PC-3 (cell line): ENCODE measurements around the gene UBE2R2. TPM values are rescaled to one million over a fixed set of nuclear protein-coding genes. Genes with fewer than 3 reads are reported as not detected.

Experiments used
- ATAC-seq: fragments of 200-7000 bp; cut with Tn5 transposase; 2 replicates; pipeline ENCODE4 v1.9.1; 2020; ENCODE audit warnings: mild to moderate bottlenecking, moderate library complexity
- BruUV-seq: library from RNA; stranded (reverse); fragments of 400-500 nt; replicated peaks from 2 replicates; lab custom pipeline; 2021; lab: Mats Ljungman, UMichigan
- CTCF ChIA-PET: fragments of 300-600 bp; sonication (Branson Sonifier 250); formaldehyde crosslinking; loops from one replicate; lab custom pipeline; 2022; ENCODE audit warnings: antibody characterized with exemption; lab: Charles Lee
- POLR2A ChIA-PET: fragments of 300-600 bp; sonication (Branson Sonifier 250); formaldehyde crosslinking; loops from one replicate; lab custom pipeline; 2022; ENCODE audit warnings: antibody characterized with exemption; ENCODE audit not compliant: unreplicated experiment; lab: Charles Lee
- DNase-seq: peaks from one replicate; pipeline ENCODE4 v3.0.0-alpha.2; 2015
- H2AFZ ChIP-seq: fragments of 300-600 bp; sonication (generic); 2 replicates; pipeline ENCODE4 v1.6.0; 2016; ENCODE audit warnings: antibody characterized with exemption, low read length
- H3F3A ChIP-seq: fragments of 300-600 bp; sonication (generic); one replicate; pipeline ENCODE4 v1.6.0; 2017; ENCODE audit warnings: antibody characterized with exemption, low read length, control low read depth, mild to moderate bottlenecking; ENCODE audit not compliant: unreplicated experiment
- H3K27ac ChIP-seq: fragments of 300-600 bp; sonication (generic); 2 replicates; pipeline ENCODE4 v1.5.1; 2016; ENCODE audit warnings: mild to moderate bottlenecking, low read length
- H3K27me3 ChIP-seq: fragments of 300-600 bp; sonication (generic); 2 replicates; pipeline ENCODE4 v1.6.1; 2016; ENCODE audit warnings: low read length, mixed read lengths
- H3K36me3 ChIP-seq: fragments of 300-600 bp; sonication (generic); 2 replicates; pipeline ENCODE4 v1.6.1; 2016; ENCODE audit warnings: low read depth, mixed run types, low read length, mixed read lengths
- H3K4me1 ChIP-seq: fragments of 300-600 bp; sonication (generic); 2 replicates; pipeline ENCODE4 v1.5.1; 2016; ENCODE audit warnings: low read length; ENCODE audit not compliant: insufficient read depth
- H3K4me2 ChIP-seq: fragments of 300-600 bp; sonication (generic); 2 replicates; pipeline ENCODE4 v1.6.0; 2016; ENCODE audit warnings: low read length
- H3K4me3 ChIP-seq: fragments of 300-600 bp; sonication (generic); 2 replicates; pipeline ENCODE4 v1.5.1; 2016; ENCODE audit warnings: mild to moderate bottlenecking, low read length, mixed read lengths
- H3K79me2 ChIP-seq: fragments of 300-600 bp; sonication (generic); 2 replicates; pipeline ENCODE4 v1.6.1; 2017; ENCODE audit warnings: low read length, mixed read lengths
- H3K9ac ChIP-seq: fragments of 300-600 bp; sonication (generic); 2 replicates; pipeline ENCODE4 v1.6.0; 2016; ENCODE audit warnings: mild to moderate bottlenecking, low read length
- H3K9me2 ChIP-seq: fragments of 300-600 bp; sonication (generic); replicated peaks from 2 replicates; pipeline ENCODE4 v1.6.1; 2016; ENCODE audit warnings: mixed run types, low read length, mixed read lengths
- H3K9me3 ChIP-seq: fragments of 300-600 bp; sonication (generic); 2 replicates; pipeline ENCODE4 v1.6.1; 2016; ENCODE audit warnings: low read length, mixed read lengths
- H4K20me1 ChIP-seq: fragments of 300-600 bp; sonication (generic); 2 replicates; pipeline ENCODE4 v1.6.1; 2016; ENCODE audit warnings: low read length, mixed read lengths
- CTCF ChIP-seq: fragments of 300-600 bp; sonication (generic); conservative IDR thresholded peaks from 2 replicates; pipeline ENCODE4 v1.5.1; 2017; ENCODE audit warnings: antibody characterized with exemption, low read depth, mild to moderate bottlenecking, low read length
- EZH2 ChIP-seq: fragments of 300-600 bp; sonication (generic); IDR thresholded peaks from one replicate; pipeline ENCODE4 v1.6.1; 2017; ENCODE audit warnings: antibody characterized with exemption, mild to moderate bottlenecking, low read length; ENCODE audit not compliant: unreplicated experiment
- EZH2phosphoT487 ChIP-seq: fragments of 300-600 bp; sonication (generic); IDR thresholded peaks from 2 replicates; pipeline ENCODE4 v1.6.1; 2018; ENCODE audit warnings: mild to moderate bottlenecking, antibody characterized with exemption, low read length, borderline replicate concordance
- intact Hi-C: fragments of 100-400 bp; cut with micrococcal nuclease; formaldehyde crosslinking; loops from 2 replicates; pipeline ENCODE4 v1.9.0; 2023
- total RNA-seq: library from RNA; depleted of rRNA; stranded (reverse); fragments of >200 nt; gene quantifications from 2 replicates; pipeline ENCODE4 v1.2.3, GENCODE V29; 2014

The UBE2R2 gene
- total RNA-seq, 1 experiment from 2014 or later, result 18.4 TPM

GRCh38 chr9:33781736-33782135 lies 35.2 kb upstream of the UBE2R2 start:
- no peaks in the 10 kb centered on the region for H4K20me1 ChIP-seq
- H3K9me3 ChIP-seq, result no peaks in the 10 kb centered on the region
- H3K4me2 ChIP-seq, result peak overlapping the region; percentile 61
- peak; percentile 14; the same call in 1 of the 2 replicates for ATAC-seq
- H3K4me1 ChIP-seq, result peaks cover 43% of the 10 kb centered on the region
- peaks cover 2% of the 10 kb centered on the region for H3F3A ChIP-seq
- ChIA-PET POLR2A (no interaction called here), CTCF (no interaction called here)
- H3K9ac ChIP-seq, result no peak overlapping the region
- no peak overlapping the region for H3K4me3 ChIP-seq
- peaks cover 64% of the 10 kb centered on the region for H3K79me2 ChIP-seq
- BruUV-seq, result no TSS peak
- no peaks in the 10 kb centered on the region for H3K9me2 ChIP-seq
- no peaks in the 10 kb centered on the region for H3K27me3 ChIP-seq
- TF ChIP-seq EZH2 (no peak), EZH2phosphoT487 (no peak), CTCF (no peak)
- H3K27ac ChIP-seq, result peak overlapping the region; percentile 50
- DNase-seq, result no peak
- intact Hi-C loops, result no loop called here
- peaks cover 14% of the 10 kb centered on the region for H3K36me3 ChIP-seq
- no peak overlapping the region for H2AFZ ChIP-seq

- no peak overlapping the region for H3K9ac ChIP-seq
- H3K4me3 ChIP-seq, result no peak overlapping the region
- peaks cover 59% of the 10 kb centered on the region for H3K79me2 ChIP-seq
- no peak for TF ChIP-seq CTCF
- TF ChIP-seq EZH2, result no peak
- TF ChIP-seq EZH2phosphoT487, result no peak
- H3K4me2 ChIP-seq, result peak overlapping the region; percentile 61
- ChIA-PET POLR2A (no interaction called here), CTCF (no interaction called here)
- no peaks in the 10 kb centered on the region for H3F3A ChIP-seq
- no peak overlapping the region for H2AFZ ChIP-seq
- BruUV-seq, result no TSS peak
- intact Hi-C loops, result no loop called here
- no peaks in the 10 kb centered on the region for H3K27me3 ChIP-seq
- H3K9me2 ChIP-seq, result no peaks in the 10 kb centered on the region
- no peaks in the 10 kb centered on the region for H4K20me1 ChIP-seq
- peak; percentile 55 for DNase-seq
- H3K27ac ChIP-seq, result peak overlapping the region; percentile 50
- peaks cover 19% of the 10 kb centered on the region for H3K36me3 ChIP-seq
- peak; percentile 25 for ATAC-seq
- peaks cover 43% of the 10 kb centered on the region for H3K4me1 ChIP-seq
- H3K9me3 ChIP-seq, result no peaks in the 10 kb centered on the region
Measured at GRCh38 chr9:33782395-33783152, 34.4 kb upstream of the UBE2R2 start.

GRCh38 chr9:33785914-33786313 lies 31.0 kb upstream of the UBE2R2 start:
- intact Hi-C loops, result no loop called here
- no peak for TF ChIP-seq EZH2phosphoT487
- 0 out of 2 replicates have a peak, but pooled peaks have one; percentile 25 for TF ChIP-seq CTCF
- Histone ChIP-seq H3F3A (no peaks in the 10 kb centered on the region), H3K79me2 (peaks cover 58% of the 10 kb centered on the region), H2AFZ (no peak overlapping the region), H3K27me3 (no peaks in the 10 kb centered on the region), H3K4me1 (peaks cover 30% of the 10 kb centered on the region), H3K4me2 (no peak overlapping the region), H3K4me3 (no peak overlapping the region), H4K20me1 (no peaks in the 10 kb centered on the region), H3K9me3 (no peaks in the 10 kb centered on the region), H3K9ac (no peak overlapping the region), H3K36me3 (peaks cover 13% of the 10 kb centered on the region), H3K9me2 (no peaks in the 10 kb centered on the region), H3K27ac (no peak overlapping the region)
- DNase-seq, result no peak
- BruUV-seq, result no TSS peak
- ChIA-PET POLR2A (no interaction called here), CTCF (no interaction called here)
- ATAC-seq, result no peak
